GOT3 (cell line): ENCODE measurements around the gene AGAP1.

ENCODE experiments used
- DNase-seq: peaks from one replicate; lab custom pipeline; 2025; ENCODE audit warnings: mixed read lengths; lab: John Stamatoyannopoulos, UW

The AGAP1 gene

DNA sequence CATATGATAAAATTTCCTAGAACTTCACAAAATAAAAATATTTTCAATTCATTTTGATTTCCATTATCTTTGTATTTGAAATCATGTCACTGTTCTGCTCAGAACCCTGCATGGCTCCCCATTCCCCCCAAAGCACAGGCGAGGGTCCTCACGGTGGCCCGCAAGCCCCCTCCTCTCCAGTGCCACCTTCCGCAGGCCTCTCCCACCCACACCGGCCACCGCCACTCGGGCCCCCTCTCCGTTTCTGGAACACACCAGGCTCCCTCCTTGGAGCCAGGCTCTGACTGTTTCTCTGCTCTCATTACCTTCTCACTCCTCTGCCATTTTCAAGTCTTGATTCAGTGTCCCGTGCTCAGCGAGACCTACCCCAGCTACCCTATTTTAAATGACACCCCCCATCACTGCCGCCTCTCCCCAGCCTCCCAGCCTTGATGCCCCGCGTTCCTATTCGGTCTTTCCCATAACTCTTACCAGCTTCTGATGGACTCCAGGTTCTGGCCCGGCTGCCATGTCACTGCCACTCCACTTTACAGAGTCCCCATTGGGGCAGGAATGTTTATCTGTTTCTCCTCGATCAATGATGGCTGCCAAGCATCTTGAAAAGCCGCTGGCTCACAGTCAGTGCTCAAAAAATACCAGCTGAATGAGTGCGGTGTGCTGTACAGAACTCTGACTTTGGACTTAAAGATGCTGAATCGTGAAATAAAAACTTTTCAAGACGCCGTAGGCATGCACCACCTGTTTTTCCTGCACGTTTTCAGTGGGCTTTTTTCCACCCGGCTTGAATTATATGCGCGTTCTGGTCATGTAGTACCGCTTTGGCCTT, 473.3 kb downstream of the AGAP1 start:
- DNase-seq = no peak

DNA sequence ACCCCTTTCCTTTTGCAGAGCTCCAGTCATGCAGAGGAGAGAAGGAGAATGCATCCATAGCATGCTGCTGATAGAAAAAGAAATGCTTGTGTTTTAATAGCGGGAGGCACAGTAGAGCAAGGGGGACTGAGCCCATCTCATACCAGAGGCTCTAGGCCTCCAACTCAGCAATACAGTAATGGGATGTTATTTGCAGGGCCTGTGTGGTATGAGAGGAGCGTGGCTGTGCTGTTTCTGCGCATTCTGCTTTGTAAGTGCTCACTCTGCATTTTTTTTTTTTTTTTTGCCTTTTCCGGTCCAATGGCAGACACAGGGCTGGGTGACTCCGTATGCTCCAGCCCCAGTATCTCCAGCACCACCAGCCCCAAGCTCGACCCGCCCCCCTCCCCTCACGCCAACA, 474.3 kb downstream of the AGAP1 start:
- DNase-seq = no peak

- DNase-seq = no peak
These were observed 474.9 kb downstream of the AGAP1 start for GRCh38 chr2:235968616-235969324.

DNA sequence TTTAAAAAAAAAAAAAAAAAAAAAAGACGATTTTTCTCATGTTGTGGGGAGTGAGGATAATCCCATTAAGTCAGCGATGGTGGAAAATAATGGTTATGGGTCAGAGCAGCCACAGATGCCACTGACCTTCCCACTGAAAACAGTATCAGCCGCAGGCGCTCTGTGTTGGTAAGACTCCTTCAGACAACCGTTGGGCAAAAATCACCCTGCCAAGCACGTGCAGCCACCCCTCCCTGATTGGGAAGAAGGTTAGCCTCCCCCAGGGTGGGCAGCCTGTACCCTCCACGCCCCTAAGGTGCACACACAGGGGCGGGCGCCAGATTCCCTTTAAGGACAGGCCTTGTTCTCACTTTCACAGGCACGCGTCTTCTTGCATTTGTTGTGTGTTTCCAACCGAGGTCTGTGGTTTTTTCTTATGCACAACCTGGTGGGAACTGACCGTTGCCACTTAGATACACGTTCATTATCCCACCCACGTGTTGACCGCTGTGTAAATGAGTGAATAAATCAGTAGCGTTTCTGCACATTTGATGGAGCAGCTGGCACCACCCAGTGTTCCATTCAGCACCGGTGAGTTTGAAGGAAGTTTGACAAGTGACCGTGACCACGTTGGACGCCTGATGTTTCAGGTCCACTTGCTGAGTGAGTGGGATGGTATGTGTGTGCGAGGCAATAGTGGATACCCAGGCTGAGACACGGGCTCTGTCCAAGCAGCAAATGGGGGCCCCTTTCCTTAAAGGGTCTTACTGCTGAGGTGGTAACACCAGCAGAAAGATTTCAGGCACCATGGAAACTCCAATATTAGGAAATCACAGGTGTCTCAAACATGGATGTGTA, 476.6 kb downstream of the AGAP1 start:
- no peak for DNase-seq

DNA sequence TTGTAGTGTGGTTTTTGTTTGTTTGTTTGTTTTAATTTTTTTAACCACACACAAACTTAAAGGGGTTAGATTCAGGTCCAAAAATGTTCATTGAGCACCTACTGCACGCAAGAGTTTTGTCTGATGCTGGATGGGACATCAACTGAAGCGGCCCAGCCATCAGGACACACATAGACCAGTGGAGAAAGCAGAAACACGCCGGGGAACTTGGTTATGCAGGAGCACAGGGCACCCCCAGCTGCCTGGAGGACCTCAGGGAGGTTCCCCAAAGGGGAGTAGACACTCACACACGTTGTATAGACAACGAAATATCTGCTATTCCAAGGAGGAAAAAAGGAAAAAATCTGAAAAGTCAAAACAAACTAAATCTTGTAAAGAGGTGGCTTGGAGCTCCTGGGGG, 482.7 kb downstream of the AGAP1 start:
- DNase-seq = no peak

- no peak for DNase-seq
These were observed 483.1 kb downstream of the AGAP1 start for GRCh38 chr2:235976956-235977355.

- DNase-seq = no peak
These were observed 483.6 kb downstream of the AGAP1 start for GRCh38 chr2:235977445-235977844.

DNA sequence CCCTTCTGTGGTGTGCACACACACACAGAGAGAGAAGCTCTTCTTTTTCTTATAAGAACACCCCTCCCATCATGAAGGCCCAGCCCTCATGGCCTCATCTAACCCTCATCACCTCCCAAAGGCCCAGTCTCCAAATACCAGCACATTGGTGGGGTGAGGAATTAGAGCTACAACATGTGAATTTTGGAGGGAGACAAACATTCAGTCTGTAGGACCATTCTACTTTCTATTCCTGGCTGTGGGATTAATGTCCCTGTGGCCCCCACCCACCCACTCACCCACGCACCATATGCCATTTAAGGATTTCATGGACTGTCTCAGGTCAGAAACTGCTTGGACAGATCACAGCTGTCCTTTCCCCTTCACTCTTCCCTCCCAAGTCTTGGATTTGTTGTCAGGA, 484.2 kb downstream of the AGAP1 start:
- DNase-seq = no peak

DNA sequence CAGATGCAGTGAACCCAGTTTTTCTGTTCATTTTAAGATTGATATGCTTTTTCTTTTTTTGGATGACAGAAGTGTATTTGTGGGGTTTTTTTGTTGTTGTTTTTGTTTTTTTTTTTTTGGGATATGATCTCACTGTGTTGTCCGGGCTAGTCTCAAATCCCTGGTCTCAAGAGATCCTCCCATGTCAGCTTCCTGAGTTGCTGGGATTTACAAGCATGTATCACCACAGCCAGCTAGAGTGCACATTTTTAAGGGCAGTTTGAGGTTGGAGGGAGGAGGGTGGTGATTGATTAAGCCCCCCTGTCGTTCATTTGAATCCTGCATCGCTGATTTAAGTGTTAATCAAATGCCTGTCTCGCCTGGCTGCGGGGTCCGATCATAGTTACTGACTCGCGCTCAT, 485.2 kb downstream of the AGAP1 start:
- DNase-seq = no peak

DNA sequence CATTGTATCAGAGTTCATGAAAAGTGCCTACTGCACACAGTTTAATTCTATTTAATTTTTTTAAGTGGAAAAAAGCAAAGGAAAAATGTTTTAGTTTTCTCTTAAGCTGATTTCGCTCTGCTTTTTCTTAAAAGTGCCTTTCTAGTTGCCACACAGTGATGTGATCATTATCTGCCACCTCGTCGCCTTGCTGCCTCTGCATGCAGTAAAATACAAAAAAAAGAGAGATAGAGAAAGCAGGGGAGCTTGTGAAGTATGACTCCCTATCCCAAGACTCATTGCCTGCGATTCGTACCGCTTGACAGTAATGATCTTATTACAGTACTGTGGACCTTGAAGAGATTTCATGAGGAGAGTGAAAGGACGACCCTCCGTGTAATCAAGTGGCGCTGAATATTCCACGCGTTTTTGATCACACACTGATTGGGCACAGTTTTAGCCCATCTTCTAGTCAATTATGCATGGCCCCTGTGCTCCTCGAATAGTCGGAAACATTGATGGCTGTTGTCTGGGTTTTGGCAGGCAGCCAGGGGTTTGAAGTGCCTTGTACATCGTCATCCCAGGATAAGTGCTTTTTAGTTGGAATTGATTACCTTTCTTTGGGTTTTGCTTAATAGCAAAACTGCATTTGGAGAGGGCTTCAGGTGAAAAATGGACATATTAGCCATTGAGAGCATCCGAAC, 486.1 kb downstream of the AGAP1 start:
- no peak for DNase-seq

DNA sequence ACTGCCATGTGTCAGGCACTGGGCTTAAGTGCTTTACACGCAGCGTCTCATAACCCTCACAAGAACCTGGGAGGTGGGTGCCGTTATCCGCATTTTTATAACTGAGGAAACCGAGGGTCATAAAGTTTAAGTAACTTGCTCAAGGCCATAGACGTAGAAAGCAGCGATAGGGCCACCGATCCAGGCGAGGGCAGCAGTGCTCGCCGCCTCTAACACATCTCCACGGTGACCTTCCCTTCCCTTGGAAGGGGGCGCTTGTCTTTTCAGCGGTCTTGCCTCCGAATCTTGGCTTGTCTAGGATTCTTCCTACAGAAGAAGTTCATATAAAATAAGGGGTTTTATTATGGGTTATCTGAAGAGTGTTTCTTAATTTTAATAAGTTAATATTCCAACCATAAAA, 487.8 kb downstream of the AGAP1 start:
- DNase-seq = no peak

DNA sequence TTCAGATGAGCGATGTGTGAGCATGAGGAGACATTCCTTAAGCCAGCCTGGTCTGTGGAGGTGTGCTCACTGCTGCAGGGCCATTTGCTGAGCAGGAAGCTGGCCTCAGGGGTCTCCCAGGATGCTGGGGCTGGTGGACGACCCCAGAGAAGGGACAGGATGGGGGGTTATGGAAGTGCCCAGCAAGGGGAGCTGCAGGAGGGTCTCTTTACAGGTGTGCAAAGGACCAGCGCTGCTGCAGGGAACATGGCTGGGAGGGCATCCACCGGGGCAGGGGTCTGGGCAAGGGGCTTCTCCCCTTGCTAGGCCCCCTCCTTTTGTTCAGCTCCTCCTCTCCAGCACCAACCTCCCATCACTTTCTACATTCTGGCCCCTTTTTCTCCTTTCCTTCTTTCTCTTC, 489.2 kb downstream of the AGAP1 start:
- no peak for DNase-seq

- no peak for DNase-seq
These were observed 490.7 kb downstream of the AGAP1 start for GRCh38 chr2:235984552-235984951.

- DNase-seq = no peak
These were observed 492.5 kb downstream of the AGAP1 start for GRCh38 chr2:235986361-235986760.

DNA sequence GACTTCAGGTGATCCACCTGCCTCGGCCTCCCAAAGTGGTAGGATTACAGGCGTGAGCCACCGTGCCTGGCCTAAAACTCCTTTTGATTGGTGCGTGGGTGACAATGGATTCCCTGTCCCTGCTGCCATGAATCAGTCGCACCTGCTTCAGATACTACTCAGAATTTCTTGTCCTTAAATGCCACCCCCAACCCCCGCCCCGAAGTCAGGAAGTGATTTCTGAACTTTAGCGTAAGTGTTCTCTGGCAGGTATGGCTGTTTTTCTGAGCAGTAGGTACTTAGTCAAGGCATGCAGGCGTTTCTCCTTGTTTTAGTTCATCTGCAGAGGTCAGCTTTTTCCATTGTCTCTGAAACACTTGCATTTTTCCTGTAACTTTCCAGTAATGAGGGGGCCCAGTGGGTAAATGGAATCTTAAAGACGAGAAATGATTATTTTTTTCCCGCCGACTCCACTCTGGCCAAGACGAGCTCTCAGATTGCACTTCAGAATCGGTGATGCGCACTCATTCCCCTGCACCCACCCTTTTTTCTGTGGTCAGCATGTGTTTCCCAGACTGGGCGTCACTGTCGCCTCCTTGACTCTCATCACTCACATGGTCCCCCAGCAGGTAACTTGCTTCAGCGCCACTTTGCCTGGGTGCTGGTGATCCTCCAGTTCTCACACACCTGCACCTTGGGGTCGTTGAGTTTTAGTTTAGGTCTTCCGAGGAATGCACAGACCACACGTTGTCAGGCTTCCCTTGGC, 494.6 kb downstream of the AGAP1 start:
- no peak for DNase-seq

DNA sequence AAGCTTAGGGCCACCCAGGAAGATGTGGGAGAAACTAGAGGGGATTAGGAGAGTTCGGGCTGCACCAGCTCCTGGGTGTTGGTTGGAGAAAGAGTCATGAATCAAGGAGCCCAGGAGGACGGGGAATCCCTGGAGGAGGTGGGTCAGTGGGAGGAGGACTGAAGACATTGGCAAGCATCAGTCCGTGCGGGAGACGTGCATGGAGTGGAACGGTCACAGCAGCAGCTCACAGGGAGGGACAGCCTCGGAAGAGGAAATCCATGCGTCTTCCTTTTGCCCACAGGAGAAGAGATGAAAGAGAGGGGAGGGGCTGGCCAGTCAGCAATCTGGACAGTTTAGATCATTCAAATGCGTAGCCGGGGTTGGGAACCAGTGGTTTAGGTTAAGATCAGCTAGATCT, 495.7 kb downstream of the AGAP1 start:
- DNase-seq = no peak

DNA sequence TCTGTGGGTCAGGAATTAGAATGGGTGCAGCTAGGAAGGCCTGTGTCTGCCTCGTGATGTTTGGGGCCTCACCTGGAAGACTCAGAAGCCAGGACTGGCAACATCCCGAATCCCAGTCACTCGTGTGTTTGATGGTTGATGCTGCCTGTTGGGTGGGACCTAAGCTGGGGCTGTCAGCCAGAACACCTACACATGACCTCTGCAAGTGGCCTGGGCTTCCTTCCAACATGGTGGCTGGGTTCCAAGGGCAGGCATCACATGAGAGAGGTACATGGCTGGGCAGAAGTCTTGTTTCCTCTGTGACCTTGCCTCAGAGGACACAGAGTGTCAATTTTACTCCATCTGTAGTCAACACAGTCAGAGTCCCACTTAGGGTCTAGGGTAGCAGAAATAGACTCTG, 496.5 kb downstream of the AGAP1 start:
- no peak for DNase-seq

- no peak for DNase-seq
These were observed 498.2 kb downstream of the AGAP1 start for GRCh38 chr2:235992024-235992423.

DNA sequence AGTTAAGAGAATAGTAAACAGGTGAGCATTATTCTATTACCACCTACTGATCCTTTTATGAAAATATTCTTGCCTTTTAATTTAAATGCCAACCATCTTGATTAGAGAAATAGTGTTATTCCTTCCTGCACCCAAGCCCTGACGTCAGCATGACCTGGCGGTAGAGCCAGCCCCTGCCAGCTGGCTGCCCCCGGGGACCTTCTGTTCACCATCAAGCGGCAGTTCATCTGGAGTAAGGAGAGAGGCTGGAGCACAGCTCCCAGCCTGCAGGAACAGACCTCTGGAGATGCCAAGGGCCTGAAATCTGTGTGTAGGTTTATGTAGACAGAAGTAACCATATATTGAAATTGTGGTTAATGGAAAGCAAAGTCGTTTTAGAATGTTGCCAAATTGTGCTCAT, 502.6 kb downstream of the AGAP1 start:
- no peak for DNase-seq

- DNase-seq = no peak
These were observed 505.2 kb downstream of the AGAP1 start for GRCh38 chr2:235999011-235999410.

GRCh38 chr2:236001166-236001828, 507.5 kb downstream of the AGAP1 start:
- DNase-seq = no peak
